ENCODE measurements around the gene FDXR.
"Not testable (repeated sequence)": the region's sequence is repeated elsewhere in the genome, so short reads cannot be mapped to it uniquely, and the experiment has no call there.

Gene FDXR

GRCh38 chr17:74916136-74916850 is 43.5 kb upstream of the FDXR start:
- Mint-ChIP-seq H3K4me1 (peaks cover 15% of the 10 kb centered on the region), H3K4me3 (no peak overlapping the region), H3K9me3 (peaks cover 3% of the 10 kb centered on the region), H3K27ac (no peak overlapping the region), H3K27me3 (ENCODE audit: low read depth, poor library complexity) (peaks cover 37% of the 10 kb centered on the region), H3K36me3 (ENCODE audit: low read depth) (no peaks in the 10 kb centered on the region)
- DNase-seq: no peak
- TF ChIP-seq, protein P1, sequence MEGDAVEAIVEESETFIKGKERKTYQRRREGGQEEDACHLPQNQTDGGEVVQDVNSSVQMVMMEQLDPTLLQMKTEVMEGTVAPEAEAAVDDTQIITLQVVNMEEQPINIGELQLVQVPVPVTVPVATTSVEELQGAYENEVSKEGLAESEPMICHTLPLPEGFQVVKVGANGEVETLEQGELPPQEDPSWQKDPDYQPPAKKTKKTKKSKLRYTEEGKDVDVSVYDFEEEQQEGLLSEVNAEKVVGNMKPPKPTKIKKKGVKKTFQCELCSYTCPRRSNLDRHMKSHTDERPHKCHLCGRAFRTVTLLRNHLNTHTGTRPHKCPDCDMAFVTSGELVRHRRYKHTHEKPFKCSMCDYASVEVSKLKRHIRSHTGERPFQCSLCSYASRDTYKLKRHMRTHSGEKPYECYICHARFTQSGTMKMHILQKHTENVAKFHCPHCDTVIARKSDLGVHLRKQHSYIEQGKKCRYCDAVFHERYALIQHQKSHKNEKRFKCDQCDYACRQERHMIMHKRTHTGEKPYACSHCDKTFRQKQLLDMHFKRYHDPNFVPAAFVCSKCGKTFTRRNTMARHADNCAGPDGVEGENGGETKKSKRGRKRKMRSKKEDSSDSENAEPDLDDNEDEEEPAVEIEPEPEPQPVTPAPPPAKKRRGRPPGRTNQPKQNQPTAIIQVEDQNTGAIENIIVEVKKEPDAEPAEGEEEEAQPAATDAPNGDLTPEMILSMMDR (IDR thresholded peaks at IDR 0.05): no peak

- not testable (repeated sequence) for H3K4me3 Mint-ChIP-seq; DNase-seq; H3K27ac Mint-ChIP-seq; H3K9me3 Mint-ChIP-seq; H3K36me3 Mint-ChIP-seq (ENCODE audit: low read depth); H3K4me1 Mint-ChIP-seq
- peaks cover 49% of the 10 kb centered on the region for H3K27me3 Mint-ChIP-seq (ENCODE audit: low read depth, poor library complexity)
Observed at GRCh38 chr17:74911423-74911822, 38.6 kb upstream of the FDXR start.

DNA sequence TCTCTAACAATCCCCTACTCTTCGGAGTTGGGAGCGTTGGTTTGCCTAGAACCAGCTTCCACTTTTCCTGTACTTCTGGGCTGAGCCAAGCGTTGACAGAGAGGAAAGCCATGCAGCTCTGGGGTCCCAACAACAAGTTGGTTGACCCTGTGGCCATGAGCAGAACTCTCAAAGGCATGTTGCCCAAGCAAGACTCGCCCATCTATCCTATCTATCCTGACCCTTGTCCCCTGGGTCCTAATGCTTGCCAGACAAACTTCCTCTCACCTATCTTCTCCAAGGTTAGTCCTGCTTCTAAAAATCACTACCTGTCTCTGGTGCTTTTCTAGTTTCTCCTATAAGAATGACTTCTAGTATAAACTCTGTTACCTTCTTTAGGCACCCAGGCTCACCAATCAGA is 36.3 kb upstream of the FDXR start:
- H3K4me3 Mint-ChIP-seq: not testable (repeated sequence)

DNA sequence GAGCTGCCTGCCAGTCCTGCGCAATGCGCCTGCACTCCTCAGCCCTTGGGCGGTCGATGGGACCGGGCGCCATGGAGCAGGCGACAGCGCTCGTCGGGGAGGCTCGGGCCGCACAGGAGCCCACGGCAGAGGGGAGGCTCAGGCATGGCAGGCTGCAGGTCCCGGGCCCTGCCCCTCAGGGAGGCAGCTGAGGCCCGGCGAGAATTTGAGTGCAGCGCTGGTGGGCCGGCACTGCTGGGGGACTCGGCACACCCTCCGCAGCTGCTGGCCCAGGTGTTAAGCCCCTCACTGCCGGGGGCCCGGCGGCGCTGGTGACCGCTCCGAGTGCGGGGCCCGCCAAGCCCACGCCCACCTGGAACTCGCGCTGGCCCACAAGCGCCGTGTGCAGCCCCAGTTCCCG is 34.2 kb upstream of the FDXR start:
- Mint-ChIP-seq H3K36me3 (ENCODE audit: low read depth) (no peaks in the 10 kb centered on the region), H3K27ac (no peak overlapping the region), H3K9me3 (no peaks in the 10 kb centered on the region), H3K27me3 (ENCODE audit: low read depth, poor library complexity) (peaks cover 49% of the 10 kb centered on the region), H3K4me3 (no peak overlapping the region), H3K4me1 (peaks cover 6% of the 10 kb centered on the region)
- DNase-seq: no peak
- TF ChIP-seq, protein P1 (IDR thresholded peaks at IDR 0.05): no peak

More for the DNA sequence above, 36.3 kb upstream of the FDXR start:
- peaks cover 40% of the 10 kb centered on the region for H3K27me3 Mint-ChIP-seq (ENCODE audit: low read depth, poor library complexity)
- not testable (repeated sequence) for H3K4me1 Mint-ChIP-seq; H3K27ac Mint-ChIP-seq; H3K36me3 Mint-ChIP-seq (ENCODE audit: low read depth); DNase-seq; H3K9me3 Mint-ChIP-seq

DNA sequence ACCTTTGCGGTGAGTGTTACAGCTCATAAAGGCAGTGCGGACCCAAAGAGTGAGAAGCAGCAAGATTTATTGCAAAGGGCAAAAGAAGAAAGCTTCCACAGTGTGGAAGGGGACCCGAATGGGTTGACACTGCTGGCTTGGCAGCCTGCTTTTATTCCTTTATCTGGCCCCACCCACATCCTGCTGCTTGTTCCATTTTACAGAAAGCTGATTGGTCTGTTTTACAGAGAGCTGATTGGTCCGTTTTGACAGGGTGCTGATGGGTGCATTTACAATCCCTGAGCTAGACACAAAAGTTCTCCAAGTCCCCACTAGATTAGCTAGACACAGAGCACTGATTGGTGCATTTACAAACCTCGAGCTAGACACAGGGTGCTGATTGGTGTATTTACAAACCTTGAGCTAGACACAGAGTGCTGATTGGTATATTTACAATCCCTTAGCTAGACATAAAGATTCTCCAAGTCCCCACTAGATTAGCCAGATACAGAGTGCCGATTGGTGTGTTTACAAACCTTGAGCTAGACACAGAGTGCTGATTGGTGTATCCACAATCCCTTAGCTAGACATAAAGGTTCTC is 33.5 kb upstream of the FDXR start:
- not testable (repeated sequence) for DNase-seq; H3K36me3 Mint-ChIP-seq (ENCODE audit: low read depth); H3K4me1 Mint-ChIP-seq; H3K27ac Mint-ChIP-seq; H3K9me3 Mint-ChIP-seq; H3K4me3 Mint-ChIP-seq
- H3K27me3 Mint-ChIP-seq (ENCODE audit: low read depth, poor library complexity): peaks cover 53% of the 10 kb centered on the region

GRCh38 chr17:74904687-74905409 is 32.1 kb upstream of the FDXR start:
- H3K4me3 Mint-ChIP-seq: no peak overlapping the region
- no peak overlapping the region for H3K27ac Mint-ChIP-seq
- no peaks in the 10 kb centered on the region for H3K36me3 Mint-ChIP-seq (ENCODE audit: low read depth)
- H3K4me1 Mint-ChIP-seq: peaks cover 6% of the 10 kb centered on the region
- DNase-seq: no peak
- H3K27me3 Mint-ChIP-seq (ENCODE audit: low read depth, poor library complexity): peaks cover 55% of the 10 kb centered on the region
- H3K9me3 Mint-ChIP-seq: no peaks in the 10 kb centered on the region
- TF ChIP-seq, protein P1 (IDR thresholded peaks at IDR 0.05): no peak

- no peak overlapping the region for H3K4me3 Mint-ChIP-seq
- peaks cover 54% of the 10 kb centered on the region for H3K27me3 Mint-ChIP-seq (ENCODE audit: low read depth, poor library complexity)
- H3K4me1 Mint-ChIP-seq: peaks cover 6% of the 10 kb centered on the region
- no peak overlapping the region for H3K27ac Mint-ChIP-seq
- no peaks in the 10 kb centered on the region for H3K36me3 Mint-ChIP-seq (ENCODE audit: low read depth)
- TF ChIP-seq, protein P1 (IDR thresholded peaks at IDR 0.05): no peak
- no peaks in the 10 kb centered on the region for H3K9me3 Mint-ChIP-seq
- no peak for DNase-seq
Observed at GRCh38 chr17:74903671-74904070, 30.9 kb upstream of the FDXR start.
